Smooth muscle cell (in vitro differentiated cells): ENCODE measurements around the gene TMA7. TPM values are rescaled to one million over a fixed set of nuclear protein-coding genes. Genes with fewer than 3 reads are reported as not detected.

Experiments used
- DNase-seq: peaks from one replicate; lab custom pipeline; 2025; ENCODE audit not compliant: unreplicated experiment; lab: John Stamatoyannopoulos, UW
- H2AFZ ChIP-seq: fragments of 200-600 bp; sonication (generic); 2 replicates; pipeline ENCODE4 v1.6.0; 2016; ENCODE audit warnings: antibody characterized with exemption, low read depth, mild to moderate bottlenecking
- H3F3A ChIP-seq: fragments of 200-600 bp; sonication (generic); 2 replicates; pipeline ENCODE4 v1.6.0; 2017; ENCODE audit warnings: antibody characterized with exemption, low read depth
- H3K27ac ChIP-seq: fragments of 200-600 bp; sonication (generic); 2 replicates; pipeline ENCODE4 v1.5.1; 2016; ENCODE audit warnings: low read depth, mild to moderate bottlenecking
- H3K27me3 ChIP-seq: fragments of 200-600 bp; sonication (generic); 2 replicates; pipeline ENCODE4 v1.6.1; 2016; ENCODE audit warnings: low read depth, mild to moderate bottlenecking
- H3K36me3 ChIP-seq: fragments of 200-600 bp; sonication (generic); 2 replicates; pipeline ENCODE4 v1.5.1; 2016; ENCODE audit warnings: low read depth
- H3K4me1 ChIP-seq: fragments of 200-600 bp; sonication (generic); 2 replicates; pipeline ENCODE4 v1.5.1; 2016; ENCODE audit warnings: low read depth
- H3K4me2 ChIP-seq: fragments of 200-600 bp; sonication (generic); 2 replicates; pipeline ENCODE4 v1.6.0; 2016; ENCODE audit warnings: mild to moderate bottlenecking
- H3K4me3 ChIP-seq: fragments of 200-600 bp; sonication (generic); 2 replicates; pipeline ENCODE4 v1.5.1; 2016; ENCODE audit warnings: mild to moderate bottlenecking
- H3K79me2 ChIP-seq: fragments of 200-600 bp; sonication (generic); 2 replicates; pipeline ENCODE4 v1.6.0; 2016; ENCODE audit warnings: low read depth, mild to moderate bottlenecking
- H3K9ac ChIP-seq: fragments of 200-600 bp; sonication (generic); 2 replicates; pipeline ENCODE4 v1.6.0; 2016; ENCODE audit warnings: low read depth
- H3K9me3 ChIP-seq: fragments of 200-600 bp; sonication (generic); replicated peaks from 2 replicates; pipeline ENCODE4 v1.5.1; 2016; ENCODE audit warnings: low read depth
- H4K20me1 ChIP-seq: fragments of 200-600 bp; sonication (generic); 2 replicates; pipeline ENCODE4 v1.6.0; 2016; ENCODE audit warnings: low read depth
- WGBS: methylation state at CpG from one replicate; pipeline ENCODE4 v1.1.7; 2016; ENCODE audit warnings: low lambda C conversion rate; 5-methylcytosine and 5-hydroxymethylcytosine counted together
- polyA plus RNA-seq: library from polyadenylated mRNA; unstranded; fragments of >200 nt; fragmentation: Nextera tagmentation; extraction: Ambion mirVana; gene quantifications from 2 replicates; pipeline ENCODE4 v1.2.1, GENCODE V29; 2016
- total RNA-seq: library from RNA; depleted of rRNA; stranded (reverse); fragments of >200 nt; gene quantifications from 2 replicates; pipeline ENCODE4 v1.2.3, GENCODE V29; 2014
- TF ChIP-seq, protein P1 (sequence below): fragments of 200-600 bp; sonication (generic); IDR thresholded peaks from 2 replicates; pipeline ENCODE4 v1.5.1; 2017; ENCODE audit warnings: borderline replicate concordance, mild to moderate bottlenecking, antibody characterized with exemption; ENCODE audit not compliant: insufficient read depth, poor library complexity, severe bottlenecking

The TMA7 gene
- total and polyA plus RNA-seq, 2 experiments from 2014 or later, result 343 to 491 TPM

DNA sequence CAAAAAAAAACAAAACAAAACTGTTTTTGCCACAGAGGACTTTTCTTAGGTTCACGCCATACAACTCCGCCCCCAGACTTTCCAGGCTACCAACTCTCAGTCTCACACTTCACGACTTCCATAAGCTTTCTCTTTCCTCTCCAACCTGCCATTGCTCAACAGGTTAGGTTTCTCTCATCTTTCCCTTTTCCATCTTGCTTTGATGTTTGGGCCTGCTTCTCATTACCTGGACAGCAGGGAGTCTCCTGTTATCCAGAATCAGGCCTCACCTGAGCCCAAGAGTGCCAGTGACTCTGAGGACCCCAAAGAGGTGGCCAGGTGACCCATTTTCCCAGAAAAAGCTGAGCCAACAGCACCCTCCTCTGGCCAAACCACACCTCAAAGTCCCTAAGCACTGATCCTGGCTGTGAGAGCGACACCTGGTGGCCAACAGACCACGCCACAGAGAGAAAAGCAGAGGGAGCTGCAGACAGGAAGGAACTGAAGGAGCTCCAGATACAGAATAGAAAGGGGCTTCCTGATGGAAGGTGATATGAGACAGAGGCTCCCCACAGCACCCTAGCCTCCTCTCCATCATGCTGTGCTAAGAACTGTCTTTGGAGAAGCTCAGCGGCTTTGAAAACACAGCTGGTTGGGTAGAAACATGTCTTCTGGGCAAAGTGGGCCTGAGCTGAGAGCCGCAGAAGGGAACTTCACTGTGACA, 4.1 kb upstream of the TMA7 start:
- peaks cover 5% of the 10 kb centered on the region for H3F3A ChIP-seq
- peak; percentile 36 for DNase-seq
- H3K4me3 ChIP-seq, result no peak overlapping the region
- 49% methylated on average over 7 of the region's 7 CpGs for WGBS
- TF ChIP-seq, protein P1, sequence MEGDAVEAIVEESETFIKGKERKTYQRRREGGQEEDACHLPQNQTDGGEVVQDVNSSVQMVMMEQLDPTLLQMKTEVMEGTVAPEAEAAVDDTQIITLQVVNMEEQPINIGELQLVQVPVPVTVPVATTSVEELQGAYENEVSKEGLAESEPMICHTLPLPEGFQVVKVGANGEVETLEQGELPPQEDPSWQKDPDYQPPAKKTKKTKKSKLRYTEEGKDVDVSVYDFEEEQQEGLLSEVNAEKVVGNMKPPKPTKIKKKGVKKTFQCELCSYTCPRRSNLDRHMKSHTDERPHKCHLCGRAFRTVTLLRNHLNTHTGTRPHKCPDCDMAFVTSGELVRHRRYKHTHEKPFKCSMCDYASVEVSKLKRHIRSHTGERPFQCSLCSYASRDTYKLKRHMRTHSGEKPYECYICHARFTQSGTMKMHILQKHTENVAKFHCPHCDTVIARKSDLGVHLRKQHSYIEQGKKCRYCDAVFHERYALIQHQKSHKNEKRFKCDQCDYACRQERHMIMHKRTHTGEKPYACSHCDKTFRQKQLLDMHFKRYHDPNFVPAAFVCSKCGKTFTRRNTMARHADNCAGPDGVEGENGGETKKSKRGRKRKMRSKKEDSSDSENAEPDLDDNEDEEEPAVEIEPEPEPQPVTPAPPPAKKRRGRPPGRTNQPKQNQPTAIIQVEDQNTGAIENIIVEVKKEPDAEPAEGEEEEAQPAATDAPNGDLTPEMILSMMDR, result peak; percentile 99
- no peak overlapping the region for H3K27ac ChIP-seq
- no peak overlapping the region for H3K4me2 ChIP-seq
- H2AFZ ChIP-seq, result no peak overlapping the region
- no peaks in the 10 kb centered on the region for H3K9me3 ChIP-seq
- H3K27me3 ChIP-seq, result no peaks in the 10 kb centered on the region
- H3K36me3 ChIP-seq, result no peaks in the 10 kb centered on the region
- H3K9ac ChIP-seq, result no peak overlapping the region
- peaks cover 18% of the 10 kb centered on the region for H3K79me2 ChIP-seq
- peaks cover 2% of the 10 kb centered on the region for H3K4me1 ChIP-seq
- no peaks in the 10 kb centered on the region for H4K20me1 ChIP-seq

DNA sequence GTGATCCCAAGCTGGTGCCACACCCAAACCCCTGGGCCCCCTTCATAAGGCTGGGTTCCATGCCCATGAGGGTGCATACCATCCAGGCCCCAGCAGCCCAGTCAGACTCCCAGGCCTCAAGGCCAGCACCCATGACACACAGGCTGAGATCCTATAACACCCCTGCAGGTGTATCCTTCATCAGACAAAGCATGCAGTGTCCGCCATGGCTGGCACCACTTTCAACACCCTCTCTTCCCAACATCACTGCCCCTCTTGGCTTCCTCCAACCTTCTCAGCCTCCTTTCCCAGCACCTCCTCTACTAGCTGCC, 3.6 kb upstream of the TMA7 start:
- 38% methylated on average over 1 of the region's 1 CpG for whole genome bisulfite sequencing
- Histone ChIP-seq H3K27me3 (no peaks in the 10 kb centered on the region), H3F3A (peaks cover 5% of the 10 kb centered on the region), H3K4me1 (peaks cover 7% of the 10 kb centered on the region), H2AFZ (no peak overlapping the region), H3K9ac (no peak overlapping the region), H3K9me3 (no peaks in the 10 kb centered on the region), H3K79me2 (peaks cover 23% of the 10 kb centered on the region), H4K20me1 (peaks cover 2% of the 10 kb centered on the region), H3K36me3 (no peaks in the 10 kb centered on the region), H3K27ac (no peak overlapping the region), H3K4me3 (no peak overlapping the region), H3K4me2 (no peak overlapping the region)
- no peak for DNase-seq
- TF ChIP-seq, protein P1, result no peak

DNA sequence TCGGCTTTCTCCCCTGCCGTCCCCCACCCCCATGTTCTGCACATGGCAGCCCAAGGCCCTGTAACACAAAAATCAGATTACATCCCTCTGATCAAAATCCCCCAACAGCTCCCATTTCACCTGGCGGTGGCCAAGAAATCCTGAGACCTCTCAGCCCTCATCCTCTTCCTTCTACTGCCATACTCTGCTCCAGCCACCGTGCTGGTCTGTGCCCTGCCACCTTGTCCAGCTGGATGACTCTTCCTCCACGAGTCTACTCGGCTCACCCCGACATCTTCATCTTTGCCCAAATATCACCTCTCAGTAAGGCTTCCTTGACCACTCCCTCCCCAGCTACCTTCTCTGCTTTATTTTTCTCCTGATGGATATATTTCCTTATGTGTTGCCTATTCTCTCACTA, 3.2 kb upstream of the TMA7 start:
- WGBS, result 96% methylated on average over 7 of the region's 7 CpGs
- Histone ChIP-seq H2AFZ (no peak overlapping the region), H3K4me2 (no peak overlapping the region), H3K79me2 (peaks cover 27% of the 10 kb centered on the region), H3F3A (peaks cover 4% of the 10 kb centered on the region), H3K36me3 (no peaks in the 10 kb centered on the region), H3K27ac (no peak overlapping the region), H3K27me3 (no peaks in the 10 kb centered on the region), H4K20me1 (peaks cover 6% of the 10 kb centered on the region), H3K4me1 (peaks cover 10% of the 10 kb centered on the region), H3K4me3 (no peak overlapping the region), H3K9me3 (no peaks in the 10 kb centered on the region), H3K9ac (no peak overlapping the region)
- TF ChIP-seq, protein P1, result no peak
- no peak for DNase-seq

DNA sequence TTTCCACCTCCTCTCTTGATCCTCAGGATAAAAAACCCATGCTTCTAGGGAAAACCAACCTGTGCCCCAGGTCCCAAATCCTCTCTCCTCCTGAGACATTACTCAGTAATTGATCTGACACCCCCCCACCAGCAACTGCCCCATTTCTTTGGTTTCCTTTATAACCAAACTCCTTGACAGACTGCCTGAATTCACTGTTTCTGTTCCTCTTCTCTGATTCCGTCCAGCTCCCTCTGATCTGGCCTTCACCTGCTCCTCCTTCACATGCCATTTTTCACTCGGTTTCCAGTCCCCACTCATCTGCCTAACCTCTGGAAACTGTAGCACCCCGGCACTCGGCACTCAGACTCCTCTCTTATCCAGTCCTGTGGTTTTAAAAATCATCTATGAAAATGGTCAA, 2.2 kb upstream of the TMA7 start:
- no peak overlapping the region for H3K4me3 ChIP-seq
- H3K36me3 ChIP-seq, result no peaks in the 10 kb centered on the region
- H4K20me1 ChIP-seq, result peaks cover 14% of the 10 kb centered on the region
- no peaks in the 10 kb centered on the region for H3K27me3 ChIP-seq
- peaks cover 31% of the 10 kb centered on the region for H3K79me2 ChIP-seq
- TF ChIP-seq, protein P1, result no peak
- no peak overlapping the region for H2AFZ ChIP-seq
- no peak for DNase-seq
- WGBS, result 93% methylated on average over 4 of the region's 4 CpGs
- no peaks in the 10 kb centered on the region for H3F3A ChIP-seq
- H3K9ac ChIP-seq, result no peak overlapping the region
- H3K9me3 ChIP-seq, result no peaks in the 10 kb centered on the region
- no peak overlapping the region for H3K4me2 ChIP-seq
- no peak overlapping the region for H3K27ac ChIP-seq
- H3K4me1 ChIP-seq, result peaks cover 10% of the 10 kb centered on the region
